Neural progenitor cell (in vitro differentiated cells): Measurements from ENCODE around the gene LRGUK.

Source experiments
- CTCF ChIP-seq: fragments of 200-600 bp; sonication (generic); IDR thresholded peaks from 2 replicates; pipeline ENCODE4 v1.5.1; 2017; ENCODE audit warnings: antibody characterized with exemption, mild to moderate bottlenecking
- EZH2 ChIP-seq: fragments of 200-600 bp; sonication (generic); IDR thresholded peaks from 2 replicates; pipeline ENCODE4 v1.6.1; 2017; ENCODE audit warnings: antibody characterized with exemption, mild to moderate bottlenecking, moderate library complexity
- EZH2phosphoT487 ChIP-seq: fragments of 200-600 bp; sonication (generic); IDR thresholded peaks from 2 replicates; pipeline ENCODE4 v1.6.1; 2017; ENCODE audit warnings: antibody characterized with exemption

- TF ChIP-seq EZH2, result no peak
- no peak for TF ChIP-seq CTCF
- TF ChIP-seq EZH2phosphoT487, result no peak
Measured at GRCh38 chr7:134155871-134156270, 28.7 kb downstream of the LRGUK start.
